H1 (cell line): ENCODE measurements around the gene MIB2. TPM values are rescaled to one million over a fixed set of nuclear protein-coding genes. Genes with fewer than 3 reads are reported as not detected.

Source experiments
- BACH1 ChIP-seq: IDR thresholded peaks from 2 replicates; pipeline ENCODE4 v1.6.1; 2012; ENCODE audit warnings: low read length, improper control_type of control experiment
- GTF2F1 ChIP-seq: IDR thresholded peaks from 2 replicates; pipeline ENCODE4 v1.6.1; 2012; ENCODE audit warnings: low read depth, low read length, improper control_type of control experiment, borderline replicate concordance
- polyA plus RNA-seq, 7 experiments: library from polyadenylated mRNA; depleted of rRNA in 3 of 7; stranded (reverse) in 5 of 7; unstranded in 2 of 7; fragments of >200 nt in 5 of 7; fragments of 200-250 nt in 2 of 7; gene quantifications; 1 replicate in 5 of 7; 2 replicates in 1 of 7; 4 replicates in 1 of 7; pipeline versions ENCODE4 v1.2.1 to v1.2.3, GENCODE V29; 2011 to 2013; ENCODE audit warnings: missing spikeins in 2 of 7, mixed read lengths in 2 of 7
- total RNA-seq: library from RNA; stranded (reverse); fragmentation: NEBNext Ultra II Directional; extraction: Animal tissue kit (Norgen Biotek cat#: 25700); gene quantifications from 2 replicates; pipeline ENCODE4 v1.2.1, GENCODE V29; 2021
- TF ChIP-seq, protein P1 (sequence below): IDR thresholded peaks from 2 replicates; pipeline ENCODE4 v1.6.1; 2012; ENCODE audit warnings: inconsistent platforms

MIB2 gene
- total and polyA plus RNA-seq, 2 of the 8 experiments (the other 6 are each of a cell fraction or from before 2014, with no cell fraction given): 32.5 to 60.0 TPM

DNA sequence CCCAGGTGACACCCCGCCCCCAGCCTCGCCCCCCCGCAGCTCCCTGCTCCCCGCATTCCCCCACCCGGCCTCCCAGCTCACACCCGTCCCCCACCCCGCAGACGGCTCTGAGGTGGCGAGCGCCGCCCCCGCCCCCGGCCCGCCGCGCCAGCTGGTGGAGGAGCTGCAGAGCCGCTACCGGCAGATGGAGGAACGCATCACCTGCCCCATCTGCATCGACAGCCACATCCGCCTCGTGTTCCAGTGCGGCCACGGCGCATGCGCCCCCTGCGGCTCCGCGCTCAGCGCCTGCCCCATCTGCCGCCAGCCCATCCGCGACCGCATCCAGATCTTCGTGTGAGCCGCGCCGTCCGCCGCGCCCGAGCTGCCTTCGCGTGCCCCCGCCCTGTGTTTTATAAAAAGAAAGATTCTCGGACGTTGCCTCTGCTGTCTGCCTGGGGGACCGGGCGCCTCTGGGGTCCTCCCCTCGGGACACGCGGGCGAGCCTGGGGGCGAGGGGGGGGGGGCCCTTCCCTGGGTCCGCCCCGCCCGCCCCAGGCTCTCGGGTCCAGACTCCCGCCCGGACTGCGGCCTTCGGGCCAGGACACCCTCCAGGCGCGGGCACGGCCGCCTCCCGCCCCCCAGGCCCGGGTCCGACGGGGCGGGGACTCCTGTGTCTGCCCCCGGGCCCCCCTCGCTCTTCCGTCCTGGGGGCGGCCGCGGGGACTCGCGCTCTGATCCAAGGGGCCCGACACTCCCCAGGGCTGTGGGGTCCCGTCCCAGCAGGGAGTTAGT lies 15.1 kb downstream of the MIB2 start (continued):
- TF ChIP-seq, protein P1, sequence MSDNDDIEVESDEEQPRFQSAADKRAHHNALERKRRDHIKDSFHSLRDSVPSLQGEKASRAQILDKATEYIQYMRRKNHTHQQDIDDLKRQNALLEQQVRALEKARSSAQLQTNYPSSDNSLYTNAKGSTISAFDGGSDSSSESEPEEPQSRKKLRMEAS: peak; percentile 100
- TF ChIP-seq GTF2F1: peak; percentile 50; the same call in 1 of the 2 replicates
- 0 out of 2 replicates have a peak, but pooled peaks have one; percentile 8 for TF ChIP-seq BACH1
